Lower leg skin (tissue), 3 donors: ENCODE results near the gene PTGR3.

Experiments used
- CTCF ChIP-seq, 3 donors: fragments of 450-650 bp; IDR thresholded peaks; one replicate each; pipeline ENCODE4 v1.5.1; 2016; ENCODE audit warnings: antibody characterized with exemption in 3 of 3, mild to moderate bottlenecking in 3 of 3, moderate library complexity in 2 of 3
- POLR2A ChIP-seq, 2 donors: fragments of 450-650 bp; IDR thresholded peaks; one replicate each; pipeline ENCODE4 v1.6.1; 2016 to 2017; ENCODE audit warnings: antibody characterized with exemption in 2 of 2, mild to moderate bottlenecking in 1 of 2, moderate library complexity in 1 of 2

GRCh38 chr18:75231053-75231406 lies 22.1 kb upstream of the PTGR3 start:
- TF ChIP-seq CTCF (IDR thresholded peaks at IDR 0.05) = no peak
- TF ChIP-seq POLR2A (IDR thresholded peaks at IDR 0.05) = no peak
